Stimulated activated naive CD8-positive, alpha-beta T cell treated with anti-CD3 and anti-CD28 coated beads, Interleukin-15, amount 100 ng/mL, for 72 hours (primary cell): Measurements from ENCODE around the gene TPT1.
A peak's percentile ranks its signal among the peaks of the same experiment; 100 is the strongest.
"Not testable (repeated sequence)": the region's sequence is repeated elsewhere in the genome, so short reads cannot be mapped to it uniquely, and the experiment has no call there.

Source experiments
- ATAC-seq: fragments of 150-1000 bp; cut with Tn5 transposase; 2 replicates; pipeline ENCODE4 v1.10.0; 2021; ENCODE audit warnings: mild to moderate bottlenecking, moderate library complexity
- DNase-seq, 2 donors: peaks; one replicate each; pipeline ENCODE4 v3.0.0; 2021 to 2022
- H3K27ac Mint-ChIP-seq, 2 donors: one replicate each; pipeline ENCODE4 v1.8.0; 2022; ENCODE audit warnings: mild to moderate bottlenecking in 2 of 2, mixed read lengths in 2 of 2, moderate library complexity in 2 of 2
- H3K27me3 Mint-ChIP-seq: one replicate; pipeline ENCODE4 v1.8.0; 2022; ENCODE audit warnings: mixed read lengths
- H3K4me1 Mint-ChIP-seq: one replicate; pipeline ENCODE4 v1.8.0; 2022; ENCODE audit warnings: mild to moderate bottlenecking, mixed read lengths
- H3K4me3 Mint-ChIP-seq, 2 donors: one replicate each; pipeline ENCODE4 v1.8.0; 2022; ENCODE audit warnings: mild to moderate bottlenecking in 2 of 2, mixed read lengths in 2 of 2, moderate library complexity in 1 of 2
- H3K9me3 Mint-ChIP-seq, 2 donors: one replicate each; pipeline ENCODE4 v1.8.0; 2022; ENCODE audit warnings: mixed read lengths in 2 of 2

The TPT1 gene

GRCh38 chr13:45303866-45304265 is 37.1 kb downstream of the TPT1 start:
- ATAC-seq (no peak), DNase-seq (no peak)
- Mint-ChIP-seq H3K9me3 (no peaks in the 10 kb centered on the region), H3K4me3 (no peak overlapping the region), H3K4me1 (peaks cover under 1% of the 10 kb centered on the region), H3K27ac (no peak overlapping the region), H3K27me3 (peaks cover 11% of the 10 kb centered on the region)

GRCh38 chr13:45303026-45303425 is 38.0 kb downstream of the TPT1 start:
- Mint-ChIP-seq H3K9me3 (no peaks in the 10 kb centered on the region), H3K27ac (no peak overlapping the region), H3K27me3 (peaks cover 11% of the 10 kb centered on the region), H3K4me3 (no peak overlapping the region), H3K4me1 (peaks cover 8% of the 10 kb centered on the region)
- DNase-seq (no peak), ATAC-seq (no peak)

GRCh38 chr13:45302507-45302906 is 38.5 kb downstream of the TPT1 start:
- Mint-ChIP-seq H3K4me3 (no peak overlapping the region), H3K4me1 (peaks cover 13% of the 10 kb centered on the region), H3K27me3 (peaks cover 11% of the 10 kb centered on the region), H3K9me3 (no peaks in the 10 kb centered on the region), H3K27ac (no peak overlapping the region)
- ATAC-seq (no peak), DNase-seq (no peak)

GRCh38 chr13:45301263-45301662 is 39.7 kb downstream of the TPT1 start:
- Mint-ChIP-seq H3K4me3 (no peak overlapping the region), H3K4me1 (peaks cover 26% of the 10 kb centered on the region), H3K27me3 (peaks cover 6% of the 10 kb centered on the region), H3K9me3 (no peaks in the 10 kb centered on the region), H3K27ac (no peak overlapping the region)
- ATAC-seq = no peak
- no peak for DNase-seq

- Mint-ChIP-seq H3K27me3 (peaks cover 6% of the 10 kb centered on the region), H3K4me3 (no peak overlapping the region), H3K4me1 (peaks cover 34% of the 10 kb centered on the region), H3K27ac (no peak overlapping the region), H3K9me3 (no peaks in the 10 kb centered on the region)
- ATAC-seq (no peak), DNase-seq (no peak)
Observed at GRCh38 chr13:45300190-45300985, 40.6 kb downstream of the TPT1 start.

GRCh38 chr13:45299194-45299593 is 41.8 kb downstream of the TPT1 start:
- peaks cover 6% of the 10 kb centered on the region for H3K27me3 Mint-ChIP-seq
- DNase-seq = no peak

GRCh38 chr13:45298550-45298949 is 42.4 kb downstream of the TPT1 start:
- not testable (repeated sequence) for ATAC-seq, H3K27me3 Mint-ChIP-seq, H3K9me3 Mint-ChIP-seq, DNase-seq, H3K4me3 Mint-ChIP-seq
- peaks cover 39% of the 10 kb centered on the region for H3K4me1 Mint-ChIP-seq
- peak overlapping the region in 1 of 2 donors; percentile 54 for H3K27ac Mint-ChIP-seq

More at GRCh38 chr13:45299194-45299593, 41.8 kb downstream of the TPT1 start:
- peaks cover 39% of the 10 kb centered on the region for H3K4me1 Mint-ChIP-seq
- H3K9me3 Mint-ChIP-seq = no peaks in the 10 kb centered on the region
- no peak for ATAC-seq
- H3K27ac Mint-ChIP-seq = no peak overlapping the region
- H3K4me3 Mint-ChIP-seq = no peak overlapping the region

- Mint-ChIP-seq H3K9me3 (no peaks in the 10 kb centered on the region), H3K4me1 (peaks cover 39% of the 10 kb centered on the region), H3K27me3 (peaks cover 6% of the 10 kb centered on the region), H3K27ac (no peak overlapping the region), H3K4me3 (no peak overlapping the region)
- DNase-seq (no peak), ATAC-seq (no peak)
Observed at GRCh38 chr13:45298206-45298505, 42.8 kb downstream of the TPT1 start.

GRCh38 chr13:45297456-45298205 is 43.4 kb downstream of the TPT1 start:
- H3K4me3 Mint-ChIP-seq = peak overlapping the region in 1 of 2 donors; percentile 16

GRCh38 chr13:45296259-45296658 is 44.7 kb downstream of the TPT1 start:
- no peak for DNase-seq
- Mint-ChIP-seq H3K27ac (peak overlapping the region in 1 of 2 donors; percentile 78), H3K4me1 (peaks cover 39% of the 10 kb centered on the region), H3K9me3 (no peaks in the 10 kb centered on the region), H3K4me3 (no peak overlapping the region), H3K27me3 (no peaks in the 10 kb centered on the region)
- no peak for ATAC-seq

More at GRCh38 chr13:45297456-45298205, 43.4 kb downstream of the TPT1 start:
- H3K27ac Mint-ChIP-seq = peak overlapping the region in 1 of 2 donors; percentile 45
- no peaks in the 10 kb centered on the region for H3K9me3 Mint-ChIP-seq
- DNase-seq (no peak), ATAC-seq (peak; percentile 93)
- peaks cover 3% of the 10 kb centered on the region for H3K27me3 Mint-ChIP-seq
- H3K4me1 Mint-ChIP-seq = peaks cover 39% of the 10 kb centered on the region

- Mint-ChIP-seq H3K9me3 (no peaks in the 10 kb centered on the region), H3K27ac (no peak overlapping the region), H3K4me3 (no peak overlapping the region), H3K4me1 (peaks cover 39% of the 10 kb centered on the region), H3K27me3 (no peaks in the 10 kb centered on the region)
- DNase-seq (no peak), ATAC-seq (no peak)
Observed at GRCh38 chr13:45295536-45295935, 45.4 kb downstream of the TPT1 start.

- H3K4me3 Mint-ChIP-seq = no peak overlapping the region
- peaks cover 22% of the 10 kb centered on the region for H3K4me1 Mint-ChIP-seq
- H3K9me3 Mint-ChIP-seq = no peaks in the 10 kb centered on the region
- H3K27me3 Mint-ChIP-seq = no peaks in the 10 kb centered on the region
- DNase-seq (no peak), ATAC-seq (no peak)
- no peak overlapping the region for H3K27ac Mint-ChIP-seq
Observed at GRCh38 chr13:45292176-45292575, 48.8 kb downstream of the TPT1 start.

GRCh38 chr13:45289936-45290563 is 50.9 kb downstream of the TPT1 start:
- ATAC-seq (no peak), DNase-seq (no peak)
- no peak overlapping the region for H3K27ac Mint-ChIP-seq
- H3K27me3 Mint-ChIP-seq = no peaks in the 10 kb centered on the region
- no peak overlapping the region for H3K4me3 Mint-ChIP-seq
- peaks cover 1% of the 10 kb centered on the region for H3K4me1 Mint-ChIP-seq
- H3K9me3 Mint-ChIP-seq = no peaks in the 10 kb centered on the region
